ENCODE results near the gene LYZL4.

- TF ChIP-seq CTCF (IDR thresholded peaks at IDR 0.05) (no peak), POLR2A (IDR thresholded peaks at IDR 0.05) (no peak)
Observed at GRCh38 chr3:42402394-42403096, 7.9 kb downstream of the LYZL4 start.

All from heart left ventricle (tissue), 13 donors.